HG03439 (cell line): Measurements from ENCODE around the gene KITLG.
"Not testable (repeated sequence)": the region's sequence is repeated elsewhere in the genome, so short reads cannot be mapped to it uniquely, and the experiment has no call there.

Source experiments
- ATAC-seq: cut with Tn5 transposase; IDR thresholded peaks from one replicate; pipeline ENCODE4 v1.9.1; 2021; ENCODE audit warnings: mild to moderate bottlenecking, moderate library complexity; ENCODE audit not compliant: unreplicated experiment

Gene KITLG

GRCh38 chr12:88576866-88577265 lies 3.4 kb downstream of the KITLG start:
- ATAC-seq = no peak

GRCh38 chr12:88575361-88575970 lies 4.8 kb downstream of the KITLG start:
- no peak for ATAC-seq

GRCh38 chr12:88574278-88574677 lies 6.0 kb downstream of the KITLG start:
- no peak for ATAC-seq

GRCh38 chr12:88573583-88573982 lies 6.7 kb downstream of the KITLG start:
- no peak for ATAC-seq

GRCh38 chr12:88572781-88573549 lies 7.3 kb downstream of the KITLG start:
- ATAC-seq = no peak

GRCh38 chr12:88571543-88571942 lies 8.7 kb downstream of the KITLG start:
- ATAC-seq = no peak

GRCh38 chr12:88570103-88570502 lies 10.2 kb downstream of the KITLG start:
- ATAC-seq = no peak

GRCh38 chr12:88566430-88566829 lies 13.8 kb downstream of the KITLG start:
- ATAC-seq = no peak

GRCh38 chr12:88562846-88563582 lies 17.3 kb downstream of the KITLG start:
- no peak for ATAC-seq

GRCh38 chr12:88562151-88562550 lies 18.1 kb downstream of the KITLG start:
- ATAC-seq = no peak

GRCh38 chr12:88559772-88560171 lies 20.5 kb downstream of the KITLG start:
- no peak for ATAC-seq

GRCh38 chr12:88559199-88559598 lies 21.1 kb downstream of the KITLG start:
- no peak for ATAC-seq

- ATAC-seq = no peak
Observed at GRCh38 chr12:88558340-88558867, 21.9 kb downstream of the KITLG start.

GRCh38 chr12:88556213-88556774 lies 24.0 kb downstream of the KITLG start:
- no peak for ATAC-seq

GRCh38 chr12:88553941-88554658 lies 26.2 kb downstream of the KITLG start:
- no peak for ATAC-seq

GRCh38 chr12:88552610-88553079 lies 27.6 kb downstream of the KITLG start:
- ATAC-seq = no peak

GRCh38 chr12:88549929-88550328 lies 30.3 kb downstream of the KITLG start:
- no peak for ATAC-seq

GRCh38 chr12:88547949-88548348 lies 32.3 kb downstream of the KITLG start:
- ATAC-seq = not testable (repeated sequence)

- no peak for ATAC-seq
Observed at GRCh38 chr12:88546853-88547252, 33.4 kb downstream of the KITLG start.

- ATAC-seq = no peak
Observed at GRCh38 chr12:88546226-88546625, 34.0 kb downstream of the KITLG start.
